Measurements from ENCODE around the gene KCNG4. TPM values are rescaled to one million over a fixed set of nuclear protein-coding genes. Genes with fewer than 3 reads are reported as not detected.
"Not testable (repeated sequence)": the region's sequence is repeated elsewhere in the genome, so short reads cannot be mapped to it uniquely, and the experiment has no call there.

Gene KCNG4
- total RNA-seq, 2 experiments from 2014 or later, result not detected

- H3K9me3 Mint-ChIP-seq (ENCODE audit: low read depth), result no peaks in the 10 kb centered on the region
- H3K27ac Mint-ChIP-seq, result no peak overlapping the region
- CTCF ChIA-PET, result interaction anchor here (1.5 kb wide), 1 partner anchor 38 kb away, joined by 4 read pairs; the partner anchor contains the start of gene TAF1C
- peaks cover 8% of the 10 kb centered on the region for H3K27me3 Mint-ChIP-seq
- ATAC-seq, result no peak
- no peak overlapping the region for H3K4me3 Mint-ChIP-seq
- DNase-seq, result no peak
- H3K4me1 Mint-ChIP-seq, result no peaks in the 10 kb centered on the region
- H3K36me3 Mint-ChIP-seq, result no peaks in the 10 kb centered on the region
Observed at GRCh38 chr16:84224554-84224953, 15.3 kb downstream of the KCNG4 start.

- Mint-ChIP-seq H3K9me3 (ENCODE audit: low read depth) (no peaks in the 10 kb centered on the region), H3K27ac (no peak overlapping the region), H3K4me3 (no peak overlapping the region), H3K36me3 (no peaks in the 10 kb centered on the region), H3K27me3 (peaks cover 8% of the 10 kb centered on the region), H3K4me1 (no peaks in the 10 kb centered on the region)
- CTCF ChIA-PET, result interaction anchor here (1.5 kb wide), 1 partner anchor 37 kb away, joined by 4 read pairs; the partner anchor contains the start of gene TAF1C
- no peak for DNase-seq
- ATAC-seq, result no peak
Observed at GRCh38 chr16:84223456-84223855, 16.4 kb downstream of the KCNG4 start.

GRCh38 chr16:84220851-84221250, 19.0 kb downstream of the KCNG4 start:
- Mint-ChIP-seq H3K4me1 (no peaks in the 10 kb centered on the region), H3K27me3 (peaks cover 3% of the 10 kb centered on the region), H3K4me3 (no peak overlapping the region), H3K36me3 (no peaks in the 10 kb centered on the region), H3K27ac (no peak overlapping the region), H3K9me3 (ENCODE audit: low read depth) (no peaks in the 10 kb centered on the region)
- DNase-seq (no peak), ATAC-seq (no peak)
- CTCF ChIA-PET, result no interaction called here

- H3K4me1 Mint-ChIP-seq, result no peaks in the 10 kb centered on the region
- no peaks in the 10 kb centered on the region for H3K27me3 Mint-ChIP-seq
- no peak overlapping the region for H3K27ac Mint-ChIP-seq
- DNase-seq (no peak), ATAC-seq (no peak)
- CTCF ChIA-PET, result no interaction called here
- H3K36me3 Mint-ChIP-seq, result no peaks in the 10 kb centered on the region
- H3K9me3 Mint-ChIP-seq (ENCODE audit: low read depth), result no peaks in the 10 kb centered on the region
- H3K4me3 Mint-ChIP-seq, result no peak overlapping the region
Observed at GRCh38 chr16:84218956-84219355, 20.9 kb downstream of the KCNG4 start.

GRCh38 chr16:84218176-84218823, 21.5 kb downstream of the KCNG4 start:
- no peak for ATAC-seq
- H3K36me3 Mint-ChIP-seq, result no peaks in the 10 kb centered on the region
- H3K4me3 Mint-ChIP-seq, result no peak overlapping the region

GRCh38 chr16:84216144-84216543, 23.7 kb downstream of the KCNG4 start:
- DNase-seq; H3K27me3 Mint-ChIP-seq; H3K4me3 Mint-ChIP-seq; H3K27ac Mint-ChIP-seq; H3K4me1 Mint-ChIP-seq; CTCF ChIA-PET; H3K9me3 Mint-ChIP-seq (ENCODE audit: low read depth); ATAC-seq; H3K36me3 Mint-ChIP-seq: not testable (repeated sequence)

More at GRCh38 chr16:84218176-84218823, 21.5 kb downstream of the KCNG4 start:
- no peak for DNase-seq
- Mint-ChIP-seq H3K27me3 (no peaks in the 10 kb centered on the region), H3K9me3 (ENCODE audit: low read depth) (no peaks in the 10 kb centered on the region), H3K4me1 (no peaks in the 10 kb centered on the region), H3K27ac (no peak overlapping the region)
- CTCF ChIA-PET, result no interaction called here

GRCh38 chr16:84215531-84215930, 24.3 kb downstream of the KCNG4 start:
- no peak for ATAC-seq
- CTCF ChIA-PET, result no interaction called here
- Mint-ChIP-seq H3K9me3 (ENCODE audit: low read depth) (no peaks in the 10 kb centered on the region), H3K27me3 (peaks cover 4% of the 10 kb centered on the region), H3K27ac (no peak overlapping the region), H3K4me1 (no peaks in the 10 kb centered on the region), H3K4me3 (no peak overlapping the region), H3K36me3 (no peaks in the 10 kb centered on the region)
- DNase-seq, result no peak

GRCh38 chr16:84214451-84215066, 25.3 kb downstream of the KCNG4 start:
- Mint-ChIP-seq H3K36me3 (no peaks in the 10 kb centered on the region), H3K9me3 (ENCODE audit: low read depth) (no peaks in the 10 kb centered on the region), H3K4me3 (no peak overlapping the region), H3K4me1 (no peaks in the 10 kb centered on the region), H3K27ac (no peak overlapping the region), H3K27me3 (peaks cover 4% of the 10 kb centered on the region)
- CTCF ChIA-PET, result no interaction called here
- DNase-seq (no peak), ATAC-seq (no peak)

GRCh38 chr16:84212631-84213030, 27.2 kb downstream of the KCNG4 start:
- H3K36me3 Mint-ChIP-seq, result no peaks in the 10 kb centered on the region
- no peaks in the 10 kb centered on the region for H3K9me3 Mint-ChIP-seq (ENCODE audit: low read depth)
- no peak for DNase-seq
- H3K4me3 Mint-ChIP-seq, result no peak overlapping the region
- ATAC-seq, result no peak
- no peaks in the 10 kb centered on the region for H3K4me1 Mint-ChIP-seq
- peaks cover 4% of the 10 kb centered on the region for H3K27me3 Mint-ChIP-seq
- no peak overlapping the region for H3K27ac Mint-ChIP-seq
- CTCF ChIA-PET, result no interaction called here

GRCh38 chr16:84212154-84212553, 27.7 kb downstream of the KCNG4 start:
- H3K4me3 Mint-ChIP-seq, result no peak overlapping the region
- H3K27ac Mint-ChIP-seq, result no peak overlapping the region
- peaks cover 4% of the 10 kb centered on the region for H3K27me3 Mint-ChIP-seq
- H3K9me3 Mint-ChIP-seq (ENCODE audit: low read depth), result no peaks in the 10 kb centered on the region
- no peak for ATAC-seq
- no peaks in the 10 kb centered on the region for H3K36me3 Mint-ChIP-seq
- no peak for DNase-seq
- CTCF ChIA-PET, result no interaction called here
- no peaks in the 10 kb centered on the region for H3K4me1 Mint-ChIP-seq

GRCh38 chr16:84209989-84210388, 29.8 kb downstream of the KCNG4 start:
- H3K4me1 Mint-ChIP-seq, result no peaks in the 10 kb centered on the region
- H3K9me3 Mint-ChIP-seq (ENCODE audit: low read depth), result no peaks in the 10 kb centered on the region
- no peak for DNase-seq
- peaks cover 4% of the 10 kb centered on the region for H3K27me3 Mint-ChIP-seq
- no peaks in the 10 kb centered on the region for H3K36me3 Mint-ChIP-seq
- CTCF ChIA-PET, result no interaction called here
- no peak overlapping the region for H3K27ac Mint-ChIP-seq
- no peak for ATAC-seq
- no peak overlapping the region for H3K4me3 Mint-ChIP-seq

- Mint-ChIP-seq H3K9me3 (ENCODE audit: low read depth) (no peaks in the 10 kb centered on the region), H3K36me3 (no peaks in the 10 kb centered on the region), H3K4me3 (no peak overlapping the region), H3K27ac (no peak overlapping the region), H3K27me3 (peaks cover 4% of the 10 kb centered on the region), H3K4me1 (no peaks in the 10 kb centered on the region)
- no peak for ATAC-seq
- CTCF ChIA-PET, result interaction anchor here (1.0 to 1.4 kb wide), 3 partner anchors 21 to 251 kb away, joined by 3 to 5 read pairs (median 3); partner anchors contain the start of gene TAF1C
- DNase-seq, result no peak
Observed at GRCh38 chr16:84207879-84208278, 31.9 kb downstream of the KCNG4 start.

- H3K27me3 Mint-ChIP-seq, result peaks cover 2% of the 10 kb centered on the region
Observed at GRCh38 chr16:84207251-84207650, 32.6 kb downstream of the KCNG4 start.

GRCh38 chr16:84205976-84206691, 33.7 kb downstream of the KCNG4 start:
- CTCF ChIA-PET, result no interaction called here
- H3K36me3 Mint-ChIP-seq, result no peaks in the 10 kb centered on the region
- DNase-seq (no peak), ATAC-seq (no peak)
- H3K4me1 Mint-ChIP-seq, result no peaks in the 10 kb centered on the region
- no peak overlapping the region for H3K4me3 Mint-ChIP-seq
- no peaks in the 10 kb centered on the region for H3K27me3 Mint-ChIP-seq
- no peaks in the 10 kb centered on the region for H3K9me3 Mint-ChIP-seq (ENCODE audit: low read depth)
- no peak overlapping the region for H3K27ac Mint-ChIP-seq

More at GRCh38 chr16:84207251-84207650, 32.6 kb downstream of the KCNG4 start:
- H3K4me1 Mint-ChIP-seq, result no peaks in the 10 kb centered on the region
- H3K9me3 Mint-ChIP-seq (ENCODE audit: low read depth), result no peaks in the 10 kb centered on the region
- H3K4me3 Mint-ChIP-seq, result no peak overlapping the region
- H3K36me3 Mint-ChIP-seq, result no peaks in the 10 kb centered on the region
- no peak overlapping the region for H3K27ac Mint-ChIP-seq
- CTCF ChIA-PET, result interaction anchor here (1.0 to 1.4 kb wide), 2 partner anchors 21 to 122 kb away, joined by 3 to 5 read pairs; partner anchors contain the start of gene TAF1C
- ATAC-seq, result no peak
- DNase-seq, result no peak

Data from activated CD8-positive, alpha-beta memory T cell treated with anti-CD3 and anti-CD28 coated beads, Interleukin-2, amount 10 ng/mL, durations not matched to agents 7 days and 5 days (primary cell).